Astrocyte of the spinal cord (primary cell): Measurements from ENCODE around the gene LRRC18.
A peak's percentile ranks its signal among the peaks of the same experiment; 100 is the strongest.

Experiments used
- DNase-seq: peaks from one replicate; pipeline ENCODE4 v3.0.0; 2011; ENCODE audit warnings: low read depth, low spot score
- H3K4me3 ChIP-seq: 2 replicates; pipeline ENCODE4 v1.5.1; 2011; ENCODE audit warnings: low read depth, mild to moderate bottlenecking, low read length, moderate library complexity
- in situ Hi-C: cut with HindIII; loops from 2 replicates; pipeline ENCODE4 v1.10.0; 2017; ENCODE audit warnings: low sequenced_read_pairs
- TF ChIP-seq, protein P1 (sequence below): IDR thresholded peaks from 2 replicates; pipeline ENCODE4 v1.5.1; 2012; ENCODE audit warnings: low read depth, mild to moderate bottlenecking, low read length, inconsistent platforms

LRRC18 gene

DNA sequence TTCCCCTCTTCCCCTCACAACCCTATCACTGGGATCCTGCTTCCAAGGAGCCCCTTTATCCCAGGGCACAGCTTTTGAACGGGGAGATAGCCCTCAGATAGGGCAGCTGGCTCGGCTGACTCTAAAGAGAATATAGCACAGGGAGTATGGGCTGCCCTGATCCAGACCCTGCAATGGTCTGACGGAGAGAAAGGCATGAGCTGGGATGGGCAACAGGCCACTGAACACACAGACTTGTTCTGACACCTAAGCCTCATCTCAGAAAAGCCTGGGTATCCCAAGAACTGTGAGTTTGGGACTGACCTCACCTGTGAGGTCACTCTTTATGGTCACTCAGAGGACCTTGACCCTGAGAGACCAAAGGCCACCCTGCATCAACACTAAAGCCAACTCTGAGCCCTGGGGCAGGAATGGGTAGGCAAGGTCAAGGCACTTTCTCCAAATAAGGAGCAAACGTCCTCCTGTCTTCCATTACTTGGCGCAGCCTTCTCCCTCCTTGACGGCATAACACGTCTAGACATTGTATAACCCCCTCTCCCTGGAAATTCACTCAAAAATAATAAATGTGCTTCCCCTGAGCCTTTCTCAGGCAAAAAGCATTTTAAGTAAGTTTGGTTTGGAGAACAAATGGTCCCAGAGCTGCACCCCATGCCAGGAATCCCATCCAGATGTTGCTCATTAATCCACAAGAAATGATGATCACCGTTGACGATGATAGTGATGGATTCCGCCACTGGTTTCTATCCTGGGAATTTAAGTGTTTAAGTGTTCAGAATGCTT, 8.2 kb upstream of the LRRC18 start:
- DNase-seq = no peak
- in situ Hi-C loops = no loop called here
- TF ChIP-seq, protein P1, sequence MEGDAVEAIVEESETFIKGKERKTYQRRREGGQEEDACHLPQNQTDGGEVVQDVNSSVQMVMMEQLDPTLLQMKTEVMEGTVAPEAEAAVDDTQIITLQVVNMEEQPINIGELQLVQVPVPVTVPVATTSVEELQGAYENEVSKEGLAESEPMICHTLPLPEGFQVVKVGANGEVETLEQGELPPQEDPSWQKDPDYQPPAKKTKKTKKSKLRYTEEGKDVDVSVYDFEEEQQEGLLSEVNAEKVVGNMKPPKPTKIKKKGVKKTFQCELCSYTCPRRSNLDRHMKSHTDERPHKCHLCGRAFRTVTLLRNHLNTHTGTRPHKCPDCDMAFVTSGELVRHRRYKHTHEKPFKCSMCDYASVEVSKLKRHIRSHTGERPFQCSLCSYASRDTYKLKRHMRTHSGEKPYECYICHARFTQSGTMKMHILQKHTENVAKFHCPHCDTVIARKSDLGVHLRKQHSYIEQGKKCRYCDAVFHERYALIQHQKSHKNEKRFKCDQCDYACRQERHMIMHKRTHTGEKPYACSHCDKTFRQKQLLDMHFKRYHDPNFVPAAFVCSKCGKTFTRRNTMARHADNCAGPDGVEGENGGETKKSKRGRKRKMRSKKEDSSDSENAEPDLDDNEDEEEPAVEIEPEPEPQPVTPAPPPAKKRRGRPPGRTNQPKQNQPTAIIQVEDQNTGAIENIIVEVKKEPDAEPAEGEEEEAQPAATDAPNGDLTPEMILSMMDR = no peak
- H3K4me3 ChIP-seq = no peak overlapping the region

DNA sequence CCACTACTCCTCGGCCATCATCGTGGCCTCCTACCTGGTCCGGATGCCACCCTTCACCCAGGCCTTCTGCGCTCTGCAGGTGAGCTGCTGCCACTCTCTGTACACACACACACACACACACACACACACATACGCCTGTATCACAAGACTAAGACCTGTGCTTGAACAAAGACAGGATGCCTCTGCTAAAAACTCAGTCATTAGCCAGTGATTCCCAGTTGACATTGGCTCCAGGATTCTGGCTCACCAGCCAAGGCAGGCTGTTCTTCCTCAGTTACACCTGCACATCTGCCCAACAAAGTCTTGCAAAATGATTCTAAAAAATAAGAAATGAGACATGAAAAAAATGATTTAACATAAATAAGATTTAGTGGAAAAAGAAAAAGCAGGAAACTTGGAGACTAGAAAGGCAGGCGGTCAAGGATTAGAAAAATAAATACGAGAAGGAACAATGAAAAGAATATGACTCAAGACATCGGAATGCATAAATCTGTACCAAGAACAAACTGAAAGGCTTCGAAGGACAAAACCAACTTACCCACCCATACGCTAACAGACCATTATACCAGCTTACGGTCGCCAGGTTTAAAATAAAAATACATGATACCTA, 7.4 kb upstream of the LRRC18 start:
- TF ChIP-seq, protein P1 = no peak
- in situ Hi-C loops = no loop called here
- DNase-seq = peak; percentile 34
- H3K4me3 ChIP-seq = no peak overlapping the region

DNA sequence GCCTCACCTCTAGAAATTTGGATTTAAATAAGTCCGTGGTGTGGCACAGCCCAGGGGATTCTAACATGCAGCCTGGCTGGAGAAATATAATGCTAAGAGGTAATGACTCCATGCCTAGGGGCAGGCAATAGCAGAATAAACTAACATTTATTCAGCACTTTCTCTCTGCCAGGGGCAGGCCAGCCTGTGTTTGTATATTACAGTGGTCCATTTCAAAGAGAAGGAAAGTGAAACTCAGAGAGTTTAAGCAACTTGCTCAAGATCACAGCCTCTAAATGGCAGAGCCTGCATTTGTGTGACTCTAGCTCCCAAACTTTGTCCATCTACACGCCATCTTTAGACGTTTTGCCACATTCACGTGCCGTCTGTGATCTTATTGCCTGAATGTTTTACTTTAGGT, 6.7 kb upstream of the LRRC18 start:
- TF ChIP-seq, protein P1 = no peak
- in situ Hi-C loops = no loop called here
- no peak overlapping the region for H3K4me3 ChIP-seq
- DNase-seq = no peak

DNA sequence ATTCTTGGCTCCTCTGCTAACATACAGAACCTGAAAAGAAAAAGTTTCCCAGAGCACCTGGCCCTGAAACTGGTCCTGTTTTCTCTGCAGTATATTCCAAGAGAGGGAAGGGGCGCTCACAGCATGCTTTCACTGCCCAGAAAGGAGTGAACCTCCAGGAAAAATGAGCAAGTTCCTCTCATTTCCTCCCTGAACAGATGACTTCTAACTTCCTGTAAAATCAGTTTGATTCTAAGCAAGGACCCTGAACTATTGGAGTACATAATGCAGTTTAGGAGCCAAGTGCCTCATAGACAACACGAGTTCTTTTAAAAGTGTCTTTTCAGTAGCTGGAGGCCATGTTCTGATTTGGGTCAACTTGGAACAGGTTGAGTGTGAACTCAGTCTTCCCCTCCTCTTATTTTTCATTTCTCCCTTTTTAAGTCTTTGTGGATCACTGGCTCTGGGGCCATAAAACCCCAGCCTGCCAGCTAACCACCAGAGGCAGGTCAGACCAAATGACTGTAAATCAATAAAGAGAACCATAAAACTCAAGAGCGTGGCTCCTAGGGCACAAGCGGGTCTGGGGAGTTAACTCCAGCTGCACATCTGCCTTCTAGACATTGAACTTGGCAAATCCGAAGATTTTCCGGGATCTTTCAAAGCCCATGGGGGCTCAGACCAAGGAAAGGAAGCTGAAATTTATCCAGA, 5.9 kb upstream of the LRRC18 start:
- no peak for DNase-seq
- TF ChIP-seq, protein P1 = no peak
- H3K4me3 ChIP-seq = no peak overlapping the region
- in situ Hi-C loops = no loop called here

DNA sequence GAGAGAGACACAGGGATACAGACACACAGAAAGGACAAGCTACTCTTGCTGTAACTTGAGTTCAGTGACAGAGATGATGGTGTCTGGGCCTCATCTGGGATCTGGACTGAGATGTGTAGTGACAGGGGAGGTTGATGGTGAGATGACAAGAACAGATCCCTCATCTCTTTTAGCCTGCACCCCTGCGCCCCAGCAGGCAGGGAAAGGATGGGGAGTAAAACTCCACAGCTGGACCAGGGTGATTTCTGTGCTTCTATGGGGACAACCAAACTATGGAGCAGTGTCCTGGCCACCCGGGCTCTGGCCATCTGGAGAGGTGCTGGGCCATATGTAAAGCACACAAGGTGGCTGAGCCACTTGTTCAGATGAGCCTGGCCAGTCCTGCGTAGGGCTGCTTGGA, 4.5 kb upstream of the LRRC18 start:
- TF ChIP-seq, protein P1 = no peak
- in situ Hi-C loops = no loop called here
- DNase-seq = no peak
- H3K4me3 ChIP-seq = no peak overlapping the region

DNA sequence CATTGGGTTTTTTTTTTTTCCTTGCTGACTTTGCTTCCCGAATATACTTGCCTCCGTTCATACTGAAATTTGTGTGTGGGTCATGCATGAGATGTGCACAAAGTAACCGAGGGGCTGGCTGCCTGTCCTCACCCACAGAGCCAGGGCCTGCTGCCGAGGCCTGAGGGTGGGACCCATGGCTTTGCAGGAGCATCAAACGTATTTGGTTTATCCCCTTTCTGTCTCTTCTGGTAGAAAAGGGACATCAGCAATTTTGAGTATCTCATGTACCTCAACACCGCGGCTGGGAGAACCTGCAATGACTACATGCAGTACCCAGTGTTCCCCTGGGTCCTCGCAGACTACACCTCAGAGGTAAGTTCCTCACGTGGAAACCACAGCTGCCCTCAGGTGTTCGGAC, 3.5 kb upstream of the LRRC18 start:
- no peak overlapping the region for H3K4me3 ChIP-seq
- in situ Hi-C loops = no loop called here
- TF ChIP-seq, protein P1 = no peak
- no peak for DNase-seq
